ENCODE measurements around the gene WDR33.

Gene WDR33

DNA sequence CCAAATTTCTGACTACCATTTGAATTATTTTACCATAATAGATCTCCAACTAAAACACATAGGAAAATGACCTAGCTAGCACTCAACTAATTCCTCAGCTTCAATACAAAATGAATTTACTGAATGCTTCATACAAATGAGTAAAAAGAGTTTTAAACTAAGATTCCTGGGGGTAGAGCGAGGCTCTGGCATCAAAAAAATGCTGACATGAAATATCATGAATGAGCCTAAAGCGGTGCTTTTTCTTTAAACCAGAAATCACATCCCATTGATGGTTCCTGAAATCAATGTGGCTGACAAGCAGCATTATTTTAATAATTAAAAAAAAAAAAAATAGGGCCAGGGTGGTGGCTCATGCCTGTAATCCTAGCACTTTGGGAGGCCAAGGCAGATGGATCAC is 32.1 kb downstream of the WDR33 start:
- peaks cover 22% of the 10 kb centered on the region for H3K36me3 ChIP-seq (replicated peaks; ENCODE audit: low read depth, low read length)
- no peaks in the 10 kb centered on the region for H3K9me3 ChIP-seq (ENCODE audit: insufficient read depth, low read length)
- no peak overlapping the region for H3K9ac ChIP-seq (ENCODE audit: low read length)
- no peak overlapping the region for H3K4me3 ChIP-seq (ENCODE audit: low read length)
- H3K27ac ChIP-seq (ENCODE audit: low read length), result no peak overlapping the region
- no peak overlapping the region for H3K4me2 ChIP-seq (ENCODE audit: low read length)
- H2AFZ ChIP-seq (ENCODE audit: low read depth, low read length), result no peak overlapping the region
- peaks cover 67% of the 10 kb centered on the region for H4K20me1 ChIP-seq (ENCODE audit: insufficient read depth, low read length)
- no peak for TF ChIP-seq EZH2phosphoT487 (IDR thresholded peaks at IDR 0.05; ENCODE audit: low read depth)
- TF ChIP-seq, protein P1, sequence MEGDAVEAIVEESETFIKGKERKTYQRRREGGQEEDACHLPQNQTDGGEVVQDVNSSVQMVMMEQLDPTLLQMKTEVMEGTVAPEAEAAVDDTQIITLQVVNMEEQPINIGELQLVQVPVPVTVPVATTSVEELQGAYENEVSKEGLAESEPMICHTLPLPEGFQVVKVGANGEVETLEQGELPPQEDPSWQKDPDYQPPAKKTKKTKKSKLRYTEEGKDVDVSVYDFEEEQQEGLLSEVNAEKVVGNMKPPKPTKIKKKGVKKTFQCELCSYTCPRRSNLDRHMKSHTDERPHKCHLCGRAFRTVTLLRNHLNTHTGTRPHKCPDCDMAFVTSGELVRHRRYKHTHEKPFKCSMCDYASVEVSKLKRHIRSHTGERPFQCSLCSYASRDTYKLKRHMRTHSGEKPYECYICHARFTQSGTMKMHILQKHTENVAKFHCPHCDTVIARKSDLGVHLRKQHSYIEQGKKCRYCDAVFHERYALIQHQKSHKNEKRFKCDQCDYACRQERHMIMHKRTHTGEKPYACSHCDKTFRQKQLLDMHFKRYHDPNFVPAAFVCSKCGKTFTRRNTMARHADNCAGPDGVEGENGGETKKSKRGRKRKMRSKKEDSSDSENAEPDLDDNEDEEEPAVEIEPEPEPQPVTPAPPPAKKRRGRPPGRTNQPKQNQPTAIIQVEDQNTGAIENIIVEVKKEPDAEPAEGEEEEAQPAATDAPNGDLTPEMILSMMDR (IDR thresholded peaks at IDR 0.05; ENCODE audit: low read depth, low read length), result no peak
- no peaks in the 10 kb centered on the region for H3K27me3 ChIP-seq (ENCODE audit: low read depth, low read length)
- H3K4me1 ChIP-seq (ENCODE audit: low read length), result no peaks in the 10 kb centered on the region
- peaks cover 98% of the 10 kb centered on the region for H3K79me2 ChIP-seq (ENCODE audit: low read length)

- Histone ChIP-seq H2AFZ (ENCODE audit: low read depth, low read length) (no peak overlapping the region), H3K4me3 (ENCODE audit: low read length) (no peak overlapping the region), H3K9ac (ENCODE audit: low read length) (no peak overlapping the region), H3K36me3 (replicated peaks; ENCODE audit: low read depth, low read length) (peaks cover 22% of the 10 kb centered on the region), H3K9me3 (ENCODE audit: insufficient read depth, low read length) (no peaks in the 10 kb centered on the region), H3K4me1 (ENCODE audit: low read length) (no peaks in the 10 kb centered on the region), H3K79me2 (ENCODE audit: low read length) (peaks cover 98% of the 10 kb centered on the region), H3K4me2 (ENCODE audit: low read length) (no peak overlapping the region), H3K27ac (ENCODE audit: low read length) (no peak overlapping the region), H3K27me3 (ENCODE audit: low read depth, low read length) (no peaks in the 10 kb centered on the region), H4K20me1 (ENCODE audit: insufficient read depth, low read length) (peaks cover 71% of the 10 kb centered on the region)
- TF ChIP-seq, protein P1 (IDR thresholded peaks at IDR 0.05; ENCODE audit: low read depth, low read length), result no peak
- TF ChIP-seq EZH2phosphoT487 (IDR thresholded peaks at IDR 0.05; ENCODE audit: low read depth), result no peak
These were observed 32.5 kb downstream of the WDR33 start for GRCh38 chr2:127778447-127778846.

DNA sequence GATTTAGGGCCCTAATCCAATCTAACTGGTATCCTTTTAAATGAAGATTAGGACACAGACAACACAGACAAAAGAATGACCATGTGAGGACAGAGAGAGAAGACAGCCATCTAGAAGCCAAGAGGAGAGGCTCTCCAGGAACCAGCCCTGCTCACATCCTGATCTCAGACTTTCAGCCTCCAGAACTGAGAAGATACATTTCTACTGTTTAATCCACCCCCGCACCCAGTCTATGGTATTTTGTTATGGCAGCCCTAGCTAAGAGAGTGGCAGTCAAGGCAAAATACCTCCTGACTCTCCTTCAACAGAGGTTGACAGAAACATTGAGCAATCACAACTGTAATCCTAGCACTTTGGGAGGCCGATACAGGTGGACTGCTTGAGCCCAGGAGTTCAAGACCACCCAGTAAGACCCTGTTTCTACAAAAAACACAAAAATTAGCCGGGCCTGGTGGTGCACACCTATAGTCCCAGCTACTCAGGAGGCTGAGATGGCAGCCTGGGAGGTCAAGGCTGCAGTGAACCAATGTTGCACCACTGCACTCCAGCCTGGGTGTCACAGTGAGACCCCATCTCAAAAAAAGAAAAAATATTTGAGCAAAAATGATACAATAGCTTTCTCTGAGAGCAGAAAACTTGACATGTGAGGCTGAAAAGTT is 34.7 kb downstream of the WDR33 start:
- no peak overlapping the region for H3K4me2 ChIP-seq (ENCODE audit: low read length)
- peaks cover 75% of the 10 kb centered on the region for H4K20me1 ChIP-seq (ENCODE audit: insufficient read depth, low read length)
- no peaks in the 10 kb centered on the region for H3K27me3 ChIP-seq (ENCODE audit: low read depth, low read length)
- H3K4me3 ChIP-seq (ENCODE audit: low read length), result no peak overlapping the region
- H2AFZ ChIP-seq (ENCODE audit: low read depth, low read length), result no peak overlapping the region
- H3K9ac ChIP-seq (ENCODE audit: low read length), result no peak overlapping the region
- no peak for TF ChIP-seq EZH2phosphoT487 (IDR thresholded peaks at IDR 0.05; ENCODE audit: low read depth)
- TF ChIP-seq, protein P1 (IDR thresholded peaks at IDR 0.05; ENCODE audit: low read depth, low read length), result no peak
- H3K4me1 ChIP-seq (ENCODE audit: low read length), result no peaks in the 10 kb centered on the region
- peaks cover 12% of the 10 kb centered on the region for H3K36me3 ChIP-seq (replicated peaks; ENCODE audit: low read depth, low read length)
- no peak overlapping the region for H3K27ac ChIP-seq (ENCODE audit: low read length)
- H3K9me3 ChIP-seq (ENCODE audit: insufficient read depth, low read length), result no peaks in the 10 kb centered on the region
- peaks cover 98% of the 10 kb centered on the region for H3K79me2 ChIP-seq (ENCODE audit: low read length)

DNA sequence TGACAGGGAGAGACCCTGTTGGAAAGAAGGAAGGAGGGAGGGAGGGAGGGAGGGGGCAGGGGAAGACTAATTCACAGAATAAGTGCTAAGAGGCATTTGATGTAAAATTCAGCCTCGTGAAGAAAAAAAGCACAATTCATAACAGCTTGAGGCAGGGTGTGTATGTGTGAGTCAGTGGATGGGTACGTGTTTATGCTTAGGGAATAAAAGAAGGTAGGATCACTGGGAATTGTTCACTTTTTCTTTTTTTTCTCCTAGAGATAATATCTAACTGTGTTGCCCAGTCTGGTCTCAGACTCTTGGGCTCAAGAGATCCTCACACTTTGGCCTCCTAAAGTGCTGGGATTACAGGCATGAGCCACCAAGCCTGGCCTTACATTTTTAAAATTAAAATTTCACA is 39.2 kb downstream of the WDR33 start:
- Histone ChIP-seq H3K4me3 (ENCODE audit: low read length) (no peak overlapping the region), H3K27me3 (ENCODE audit: low read depth, low read length) (no peaks in the 10 kb centered on the region), H3K9me3 (ENCODE audit: insufficient read depth, low read length) (no peaks in the 10 kb centered on the region), H3K4me1 (ENCODE audit: low read length) (peaks cover 7% of the 10 kb centered on the region), H3K9ac (ENCODE audit: low read length) (no peak overlapping the region), H3K36me3 (replicated peaks; ENCODE audit: low read depth, low read length) (peaks cover 9% of the 10 kb centered on the region), H4K20me1 (ENCODE audit: insufficient read depth, low read length) (peaks cover 59% of the 10 kb centered on the region), H3K27ac (ENCODE audit: low read length) (no peak overlapping the region), H2AFZ (ENCODE audit: low read depth, low read length) (no peak overlapping the region), H3K4me2 (ENCODE audit: low read length) (no peak overlapping the region), H3K79me2 (ENCODE audit: low read length) (peaks cover 74% of the 10 kb centered on the region)
- TF ChIP-seq, protein P1 (IDR thresholded peaks at IDR 0.05; ENCODE audit: low read depth, low read length), result no peak
- TF ChIP-seq EZH2phosphoT487 (IDR thresholded peaks at IDR 0.05; ENCODE audit: low read depth), result no peak

Measured in OCI-LY3 (cell line).